ENCODE data around the gene CNGA1. TPM values are rescaled to one million over a fixed set of nuclear protein-coding genes. Genes with fewer than 3 reads are reported as not detected.
"Not testable (repeated sequence)": the region's sequence is repeated elsewhere in the genome, so short reads cannot be mapped to it uniquely, and the experiment has no call there.

The CNGA1 gene
- total RNA-seq, 1 donor from 2014 or later, result under 0.01 TPM

- peaks cover 0 to 2% (median 0%) of the 10 kb centered on the region in 3 donors for H3K36me3 ChIP-seq (ENCODE audit: control insufficient read depth in 3 of 3, insufficient read depth in 3 of 3, low read length in 3 of 3)
- H3K9me3 ChIP-seq (ENCODE audit: control insufficient read depth in 3 of 3, low read length in 3 of 3), result no peaks in the 10 kb centered on the region
- H3K27me3 ChIP-seq (ENCODE audit: control insufficient read depth in 3 of 3, insufficient read depth in 3 of 3, low read length in 3 of 3), result no peaks in the 10 kb centered on the region
- no peaks in the 10 kb centered on the region for H3K4me1 ChIP-seq (ENCODE audit: control insufficient read depth in 3 of 3, insufficient read depth in 3 of 3, low read length in 3 of 3)
- H3K27ac ChIP-seq (ENCODE audit: low read depth, low read length), result no peak overlapping the region
- no peak overlapping the region for H3K4me3 ChIP-seq (ENCODE audit: low read length in 3 of 3)
- H3K9ac ChIP-seq (ENCODE audit: low read depth in 1 of 3, low read length in 3 of 3), result no peak overlapping the region
Observed at GRCh38 chr4:47942081-47942819, 74.2 kb downstream of the CNGA1 start.

- Histone ChIP-seq H3K27ac (ENCODE audit: low read depth, low read length) (no peak overlapping the region), H3K4me3 (ENCODE audit: low read length in 3 of 3) (no peak overlapping the region), H3K4me1 (ENCODE audit: control insufficient read depth in 3 of 3, insufficient read depth in 3 of 3, low read length in 3 of 3) (no peaks in the 10 kb centered on the region), H3K9me3 (ENCODE audit: control insufficient read depth in 3 of 3, low read length in 3 of 3) (no peaks in the 10 kb centered on the region), H3K9ac (ENCODE audit: low read depth in 1 of 3, low read length in 3 of 3) (no peak overlapping the region), H3K36me3 (ENCODE audit: control insufficient read depth in 3 of 3, insufficient read depth in 3 of 3, low read length in 3 of 3) (peaks cover 0 to 2% (median 0%) of the 10 kb centered on the region in 3 donors), H3K27me3 (ENCODE audit: control insufficient read depth in 3 of 3, insufficient read depth in 3 of 3, low read length in 3 of 3) (no peaks in the 10 kb centered on the region)
Observed at GRCh38 chr4:47939456-47939855, 77.0 kb downstream of the CNGA1 start.

- no peak overlapping the region for H3K9ac ChIP-seq (ENCODE audit: low read depth in 1 of 3, low read length in 3 of 3)
- no peak overlapping the region for H3K27ac ChIP-seq (ENCODE audit: low read depth, low read length)
- H3K4me3 ChIP-seq (ENCODE audit: low read length in 3 of 3), result no peak overlapping the region
- no peaks in the 10 kb centered on the region for H3K27me3 ChIP-seq (ENCODE audit: control insufficient read depth in 3 of 3, insufficient read depth in 3 of 3, low read length in 3 of 3)
- H3K36me3 ChIP-seq (ENCODE audit: control insufficient read depth in 3 of 3, insufficient read depth in 3 of 3, low read length in 3 of 3), result peaks cover 0 to 2% (median 0%) of the 10 kb centered on the region in 3 donors
- no peaks in the 10 kb centered on the region for H3K4me1 ChIP-seq (ENCODE audit: control insufficient read depth in 3 of 3, insufficient read depth in 3 of 3, low read length in 3 of 3)
- H3K9me3 ChIP-seq (ENCODE audit: control insufficient read depth in 3 of 3, low read length in 3 of 3), result no peaks in the 10 kb centered on the region
Observed at GRCh38 chr4:47936336-47936735, 80.1 kb downstream of the CNGA1 start.

GRCh38 chr4:47933840-47934239 lies 82.6 kb downstream of the CNGA1 start:
- no peak overlapping the region for H3K4me3 ChIP-seq (ENCODE audit: low read length in 3 of 3)
- H3K27me3 ChIP-seq (ENCODE audit: control insufficient read depth in 3 of 3, insufficient read depth in 3 of 3, low read length in 3 of 3), result no peaks in the 10 kb centered on the region
- no peak overlapping the region for H3K9ac ChIP-seq (ENCODE audit: low read depth in 1 of 3, low read length in 3 of 3)
- no peaks in the 10 kb centered on the region for H3K9me3 ChIP-seq (ENCODE audit: control insufficient read depth in 3 of 3, low read length in 3 of 3)
- H3K36me3 ChIP-seq (ENCODE audit: control insufficient read depth in 3 of 3, insufficient read depth in 3 of 3, low read length in 3 of 3), result no peaks in the 10 kb centered on the region
- H3K4me1 ChIP-seq (ENCODE audit: control insufficient read depth in 3 of 3, insufficient read depth in 3 of 3, low read length in 3 of 3), result no peaks in the 10 kb centered on the region
- H3K27ac ChIP-seq (ENCODE audit: low read depth, low read length), result no peak overlapping the region

- H3K9ac ChIP-seq (ENCODE audit: low read depth in 1 of 3, low read length in 3 of 3), result no peak overlapping the region
- H3K4me1 ChIP-seq (ENCODE audit: control insufficient read depth in 3 of 3, insufficient read depth in 3 of 3, low read length in 3 of 3), result peaks cover 0 to 4% (median 2%) of the 10 kb centered on the region in 3 donors
- H3K4me3 ChIP-seq (ENCODE audit: low read length in 3 of 3), result no peak overlapping the region
- H3K9me3 ChIP-seq (ENCODE audit: control insufficient read depth in 3 of 3, low read length in 3 of 3), result no peaks in the 10 kb centered on the region
- H3K27me3 ChIP-seq (ENCODE audit: control insufficient read depth in 3 of 3, insufficient read depth in 3 of 3, low read length in 3 of 3), result peaks cover 0 to 5% (median 0%) of the 10 kb centered on the region in 3 donors
- no peak overlapping the region for H3K27ac ChIP-seq (ENCODE audit: low read depth, low read length)
- no peaks in the 10 kb centered on the region for H3K36me3 ChIP-seq (ENCODE audit: control insufficient read depth in 3 of 3, insufficient read depth in 3 of 3, low read length in 3 of 3)
Observed at GRCh38 chr4:47930971-47931804, 85.3 kb downstream of the CNGA1 start.

GRCh38 chr4:47929682-47930201 lies 86.7 kb downstream of the CNGA1 start:
- Histone ChIP-seq H3K4me1 (ENCODE audit: control insufficient read depth in 3 of 3, insufficient read depth in 3 of 3, low read length in 3 of 3) (peaks cover 0 to 4% (median 2%) of the 10 kb centered on the region in 3 donors), H3K27me3 (ENCODE audit: control insufficient read depth in 3 of 3, insufficient read depth in 3 of 3, low read length in 3 of 3) (peaks cover 0 to 7% (median 0%) of the 10 kb centered on the region in 3 donors), H3K36me3 (ENCODE audit: control insufficient read depth in 3 of 3, insufficient read depth in 3 of 3, low read length in 3 of 3) (no peaks in the 10 kb centered on the region), H3K9ac (ENCODE audit: low read depth in 1 of 3, low read length in 3 of 3) (no peak overlapping the region), H3K27ac (ENCODE audit: low read depth, low read length) (no peak overlapping the region), H3K9me3 (ENCODE audit: control insufficient read depth in 3 of 3, low read length in 3 of 3) (no peaks in the 10 kb centered on the region), H3K4me3 (ENCODE audit: low read length in 3 of 3) (no peak overlapping the region)

GRCh38 chr4:47926667-47927258 lies 89.7 kb downstream of the CNGA1 start:
- no peaks in the 10 kb centered on the region for H3K36me3 ChIP-seq (ENCODE audit: control insufficient read depth in 3 of 3, insufficient read depth in 3 of 3, low read length in 3 of 3)
- no peak overlapping the region for H3K9ac ChIP-seq (ENCODE audit: low read depth in 1 of 3, low read length in 3 of 3)
- H3K27ac ChIP-seq (ENCODE audit: low read depth, low read length), result no peak overlapping the region
- peaks cover 0 to 11% (median 0%) of the 10 kb centered on the region in 3 donors for H3K27me3 ChIP-seq (ENCODE audit: control insufficient read depth in 3 of 3, insufficient read depth in 3 of 3, low read length in 3 of 3)
- H3K4me1 ChIP-seq (ENCODE audit: control insufficient read depth in 3 of 3, insufficient read depth in 3 of 3, low read length in 3 of 3), result peaks cover 0 to 4% (median 2%) of the 10 kb centered on the region in 3 donors
- no peaks in the 10 kb centered on the region for H3K9me3 ChIP-seq (ENCODE audit: control insufficient read depth in 3 of 3, low read length in 3 of 3)
- peak overlapping the region in 2 of 3 donors; percentile 40 to 52 for H3K4me3 ChIP-seq (ENCODE audit: low read length in 3 of 3)

GRCh38 chr4:47923261-47923608 lies 93.2 kb downstream of the CNGA1 start:
- not testable (repeated sequence) for H3K4me1 ChIP-seq (ENCODE audit: control insufficient read depth in 3 of 3, insufficient read depth in 3 of 3, low read length in 3 of 3); H3K4me3 ChIP-seq (ENCODE audit: low read length in 3 of 3); H3K9me3 ChIP-seq (ENCODE audit: control insufficient read depth in 3 of 3, low read length in 3 of 3); H3K9ac ChIP-seq (ENCODE audit: low read depth in 1 of 3, low read length in 3 of 3); H3K36me3 ChIP-seq (ENCODE audit: control insufficient read depth in 3 of 3, insufficient read depth in 3 of 3, low read length in 3 of 3); H3K27ac ChIP-seq (ENCODE audit: low read depth, low read length)
- peaks cover 0 to 11% (median 0%) of the 10 kb centered on the region in 3 donors for H3K27me3 ChIP-seq (ENCODE audit: control insufficient read depth in 3 of 3, insufficient read depth in 3 of 3, low read length in 3 of 3)

GRCh38 chr4:47922436-47923260 lies 93.8 kb downstream of the CNGA1 start:
- not testable (repeated sequence) for H3K4me1 ChIP-seq (ENCODE audit: control insufficient read depth in 3 of 3, insufficient read depth in 3 of 3, low read length in 3 of 3); H3K4me3 ChIP-seq (ENCODE audit: low read length in 3 of 3); H3K9ac ChIP-seq (ENCODE audit: low read depth in 1 of 3, low read length in 3 of 3); H3K36me3 ChIP-seq (ENCODE audit: control insufficient read depth in 3 of 3, insufficient read depth in 3 of 3, low read length in 3 of 3); H3K27ac ChIP-seq (ENCODE audit: low read depth, low read length); H3K9me3 ChIP-seq (ENCODE audit: control insufficient read depth in 3 of 3, low read length in 3 of 3)
- H3K27me3 ChIP-seq (ENCODE audit: control insufficient read depth in 3 of 3, insufficient read depth in 3 of 3, low read length in 3 of 3), result peaks cover 0 to 11% (median 0%) of the 10 kb centered on the region in 3 donors
